HG02973 (cell line): ENCODE data around the gene CFAP77.

Source experiments
- ATAC-seq: cut with Tn5 transposase; IDR thresholded peaks from one replicate; pipeline ENCODE4 v1.9.1; 2021; ENCODE audit warnings: moderate library complexity; ENCODE audit not compliant: unreplicated experiment

The CFAP77 gene

GRCh38 chr9:132487351-132487791, 77.4 kb downstream of the CFAP77 start:
- ATAC-seq, result no peak

GRCh38 chr9:132487980-132488535, 78.0 kb downstream of the CFAP77 start:
- no peak for ATAC-seq

- no peak for ATAC-seq
Observed at GRCh38 chr9:132488626-132489025, 78.6 kb downstream of the CFAP77 start.

- no peak for ATAC-seq
Observed at GRCh38 chr9:132489536-132489935, 79.5 kb downstream of the CFAP77 start.

GRCh38 chr9:132494857-132495256, 84.8 kb downstream of the CFAP77 start:
- no peak for ATAC-seq

GRCh38 chr9:132497731-132498130, 87.7 kb downstream of the CFAP77 start:
- ATAC-seq, result no peak

GRCh38 chr9:132498531-132499210, 88.7 kb downstream of the CFAP77 start:
- ATAC-seq, result no peak

GRCh38 chr9:132499251-132499650, 89.2 kb downstream of the CFAP77 start:
- ATAC-seq, result no peak

- ATAC-seq, result no peak
Observed at GRCh38 chr9:132500193-132500592, 90.2 kb downstream of the CFAP77 start.

GRCh38 chr9:132502480-132502879, 92.5 kb downstream of the CFAP77 start:
- ATAC-seq, result no peak

- ATAC-seq, result no peak
Observed at GRCh38 chr9:132503116-132503515, 93.1 kb downstream of the CFAP77 start.

- no peak for ATAC-seq
Observed at GRCh38 chr9:132504488-132504887, 94.5 kb downstream of the CFAP77 start.

GRCh38 chr9:132505991-132506655, 96.1 kb downstream of the CFAP77 start:
- no peak for ATAC-seq

GRCh38 chr9:132506977-132507669, 97.1 kb downstream of the CFAP77 start:
- ATAC-seq, result no peak

GRCh38 chr9:132507670-132508469, 97.9 kb downstream of the CFAP77 start:
- ATAC-seq, result no peak

- ATAC-seq, result no peak
Observed at GRCh38 chr9:132509928-132510874, 100.2 kb downstream of the CFAP77 start.

- no peak for ATAC-seq
Observed at GRCh38 chr9:132511191-132511999, 101.4 kb downstream of the CFAP77 start.

GRCh38 chr9:132513416-132513815, 103.4 kb downstream of the CFAP77 start:
- ATAC-seq, result no peak
